ENCODE measurements around the gene NOS1AP.
"Not testable (repeated sequence)": the region's sequence is repeated elsewhere in the genome, so short reads cannot be mapped to it uniquely, and the experiment has no call there.

NOS1AP gene

GRCh38 chr1:162398999-162399580, 329.6 kb downstream of the NOS1AP start:
- DNase-seq (ENCODE audit: low read depth, low spot score), result no peak

- no peak for DNase-seq (ENCODE audit: low read depth, low spot score)
These were observed 331.4 kb downstream of the NOS1AP start for GRCh38 chr1:162400790-162401355.

DNA sequence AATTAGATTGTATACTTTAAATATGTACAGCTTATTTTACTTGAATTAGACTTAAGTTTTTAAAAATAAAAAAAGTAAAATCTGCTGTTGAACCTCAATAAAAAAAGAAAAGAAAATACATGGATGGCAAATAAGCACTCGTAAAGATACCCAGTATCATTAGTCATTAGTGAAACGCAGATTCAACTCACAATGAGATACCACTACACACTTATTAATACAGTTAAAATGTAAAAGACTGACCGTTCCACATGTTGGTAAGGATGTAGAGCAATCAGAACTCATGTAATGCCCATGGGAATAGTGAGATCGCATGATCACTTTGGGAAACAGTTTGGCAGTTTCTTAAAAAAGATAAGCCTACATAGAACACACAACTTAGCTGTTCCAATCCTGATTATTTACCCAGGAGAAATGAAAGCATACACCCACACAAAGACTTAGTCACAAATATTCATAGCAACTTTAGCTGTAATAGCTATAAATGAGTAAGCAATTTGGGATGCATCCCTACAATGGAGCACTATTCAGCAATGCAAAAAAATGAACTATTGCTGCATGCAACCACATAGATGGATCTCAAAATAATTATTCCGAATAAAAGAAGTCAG, 335.2 kb downstream of the NOS1AP start:
- no peak for DNase-seq (ENCODE audit: low read depth, low spot score)

GRCh38 chr1:162405800-162406199, 336.3 kb downstream of the NOS1AP start:
- no peak for DNase-seq (ENCODE audit: low read depth, low spot score)

GRCh38 chr1:162406811-162407210, 337.3 kb downstream of the NOS1AP start:
- no peak for DNase-seq (ENCODE audit: low read depth, low spot score)

GRCh38 chr1:162407539-162407938, 338.0 kb downstream of the NOS1AP start:
- no peak for DNase-seq (ENCODE audit: low read depth, low spot score)

- DNase-seq (ENCODE audit: low read depth, low spot score), result no peak
These were observed 342.5 kb downstream of the NOS1AP start, which contains the start of gene SH2D1B for GRCh38 chr1:162412002-162412401. TSS of gene SH2D1B (minus strand) at chr1:162412136. CDS start at chr1:162412016, 120 bp downstream.

GRCh38 chr1:162416215-162416614, 346.7 kb downstream of the NOS1AP start:
- no peak for DNase-seq (ENCODE audit: low read depth, low spot score)

- no peak for DNase-seq (ENCODE audit: low read depth, low spot score)
These were observed 347.4 kb downstream of the NOS1AP start for GRCh38 chr1:162416909-162417308.

DNA sequence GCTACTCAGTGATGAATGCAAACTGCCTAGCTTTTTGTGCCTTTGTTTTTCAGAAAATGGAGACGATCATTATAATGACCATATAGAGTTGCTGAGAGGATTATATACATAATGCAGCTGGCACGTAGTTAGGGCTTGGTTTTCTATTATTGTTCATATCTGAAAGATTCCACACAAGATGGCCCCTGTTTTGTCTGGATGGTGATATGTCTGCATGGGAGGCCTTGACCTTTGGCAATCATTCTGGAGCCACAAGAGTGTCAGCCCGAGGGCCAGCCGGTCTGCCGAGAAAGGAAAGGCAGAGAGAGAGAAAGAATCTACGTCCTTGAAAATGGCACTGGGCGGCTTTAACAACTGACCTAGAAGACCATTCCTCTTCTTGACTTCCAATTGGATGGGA, 348.2 kb downstream of the NOS1AP start:
- DNase-seq (ENCODE audit: low read depth, low spot score), result no peak

DNA sequence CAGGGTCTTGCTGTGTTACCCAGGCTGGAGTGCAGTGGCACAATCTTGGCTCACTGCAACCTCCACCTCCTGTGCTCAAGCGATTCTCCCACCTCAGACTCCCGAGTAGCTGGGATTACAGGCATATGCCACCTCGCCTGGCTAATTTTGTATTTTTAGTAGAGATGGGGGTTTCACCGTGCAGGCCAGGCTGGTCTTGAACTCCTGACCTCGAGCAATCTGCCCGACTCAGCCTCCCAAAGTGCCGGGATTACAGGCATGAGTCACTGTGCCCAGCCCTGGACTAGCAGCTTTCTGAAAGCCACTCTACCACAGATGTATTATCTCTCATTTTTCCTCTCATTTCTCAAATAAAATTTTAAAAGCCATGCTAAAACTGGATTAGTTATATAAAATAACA, 349.1 kb downstream of the NOS1AP start:
- DNase-seq (ENCODE audit: low read depth, low spot score), result not testable (repeated sequence)

- DNase-seq (ENCODE audit: low read depth, low spot score), result not testable (repeated sequence)
These were observed 350.0 kb downstream of the NOS1AP start for GRCh38 chr1:162419450-162419931.

Data from smooth muscle cell of the brain vasculature (primary cell).